Fibroblast of upper back skin (primary cell): ENCODE results near the gene SERPING1.
A peak's percentile ranks its signal among the peaks of the same experiment; 100 is the strongest.

Experiments
- DNase-seq: peaks from one replicate; pipeline ENCODE4 v3.0.0-alpha.2; 2013

SERPING1 gene

GRCh38 chr11:57597916-57598830, 688 bp downstream of the SERPING1 start:
- DNase-seq, result peak; percentile 49

GRCh38 chr11:57598831-57599155, 1.3 kb downstream of the SERPING1 start:
- peak; percentile 45 for DNase-seq

- no peak for DNase-seq
Observed at GRCh38 chr11:57599381-57599780, 1.9 kb downstream of the SERPING1 start.

GRCh38 chr11:57601297-57601696, 3.8 kb downstream of the SERPING1 start:
- no peak for DNase-seq

- DNase-seq, result no peak
Observed at GRCh38 chr11:57604296-57605027, 7.0 kb downstream of the SERPING1 start.

- no peak for DNase-seq
Observed at GRCh38 chr11:57605028-57605420, 7.5 kb downstream of the SERPING1 start.

- DNase-seq, result no peak
Observed at GRCh38 chr11:57610170-57610569, 12.7 kb downstream of the SERPING1 start.

- DNase-seq, result no peak
Observed at GRCh38 chr11:57614234-57614772, 16.8 kb downstream of the SERPING1 start.

- DNase-seq, result no peak
Observed at GRCh38 chr11:57615308-57615707, 17.8 kb downstream of the SERPING1 start.

GRCh38 chr11:57616595-57616994, 19.1 kb downstream of the SERPING1 start:
- no peak for DNase-seq

GRCh38 chr11:57618438-57618837, 21.0 kb downstream of the SERPING1 start:
- DNase-seq, result no peak

- no peak for DNase-seq
Observed at GRCh38 chr11:57619331-57619730, 21.8 kb downstream of the SERPING1 start.

- no peak for DNase-seq
Observed at GRCh38 chr11:57620467-57620866, 23.0 kb downstream of the SERPING1 start.

GRCh38 chr11:57622263-57622662, 24.8 kb downstream of the SERPING1 start:
- no peak for DNase-seq

GRCh38 chr11:57624864-57625263, 27.4 kb downstream of the SERPING1 start:
- DNase-seq, result no peak

- no peak for DNase-seq
Observed at GRCh38 chr11:57626895-57627294, 29.4 kb downstream of the SERPING1 start.

- DNase-seq, result no peak
Observed at GRCh38 chr11:57630171-57630570, 32.7 kb downstream of the SERPING1 start.

GRCh38 chr11:57632116-57632515, 34.6 kb downstream of the SERPING1 start:
- DNase-seq, result no peak

- no peak for DNase-seq
Observed at GRCh38 chr11:57633394-57634070, 36.0 kb downstream of the SERPING1 start.

GRCh38 chr11:57634311-57634710, 36.8 kb downstream of the SERPING1 start:
- DNase-seq, result no peak

- DNase-seq, result no peak
Observed at GRCh38 chr11:57635246-57635645, 37.8 kb downstream of the SERPING1 start.

- peak; percentile 32 for DNase-seq
Observed at GRCh38 chr11:57637626-57638004, 40.1 kb downstream of the SERPING1 start.
